Mesothelial cell of epicardium (in vitro differentiated cells): Measurements from ENCODE around the gene MAFF. TPM values are rescaled to one million over a fixed set of nuclear protein-coding genes. Genes with fewer than 3 reads are reported as not detected.

ENCODE experiments used
- DNase-seq, 2 experiments: peaks; one replicate each; pipeline ENCODE4 v3.0.0; 2021; ENCODE audit warnings: low spot score in 2 of 2; ENCODE audit not compliant: unreplicated experiment in 2 of 2
- H3K27ac Mint-ChIP-seq: 2 replicates; pipeline ENCODE4 v1.8.0; 2021; ENCODE audit warnings: mixed read lengths
- H3K27me3 Mint-ChIP-seq: 2 replicates; pipeline ENCODE4 v1.8.0; 2021; ENCODE audit warnings: low read depth, mixed read lengths
- H3K36me3 Mint-ChIP-seq: 2 replicates; pipeline ENCODE4 v1.8.0; 2021; ENCODE audit warnings: mixed read lengths
- H3K4me1 Mint-ChIP-seq: 2 replicates; pipeline ENCODE4 v1.8.0; 2021; ENCODE audit warnings: mixed read lengths
- H3K4me3 Mint-ChIP-seq: 2 replicates; pipeline ENCODE4 v1.8.0; 2021; ENCODE audit warnings: mild to moderate bottlenecking, moderate library complexity, mixed read lengths
- H3K9me3 Mint-ChIP-seq: 2 replicates; pipeline ENCODE4 v1.8.0; 2021; ENCODE audit warnings: mixed read lengths
- CTCF ChIP-seq: fragments of 200-600 bp; sonication (generic); IDR thresholded peaks from one replicate; pipeline ENCODE4 v1.5.0; 2021; ENCODE audit warnings: antibody characterized with exemption; ENCODE audit not compliant: unreplicated experiment
- total RNA-seq: library from RNA; stranded (reverse); gene quantifications from 3 replicates; pipeline ENCODE4 v1.2.1, GENCODE V29; 2021

Gene MAFF
- total RNA-seq, 1 donor from 2014 or later: 33.4 TPM

DNA sequence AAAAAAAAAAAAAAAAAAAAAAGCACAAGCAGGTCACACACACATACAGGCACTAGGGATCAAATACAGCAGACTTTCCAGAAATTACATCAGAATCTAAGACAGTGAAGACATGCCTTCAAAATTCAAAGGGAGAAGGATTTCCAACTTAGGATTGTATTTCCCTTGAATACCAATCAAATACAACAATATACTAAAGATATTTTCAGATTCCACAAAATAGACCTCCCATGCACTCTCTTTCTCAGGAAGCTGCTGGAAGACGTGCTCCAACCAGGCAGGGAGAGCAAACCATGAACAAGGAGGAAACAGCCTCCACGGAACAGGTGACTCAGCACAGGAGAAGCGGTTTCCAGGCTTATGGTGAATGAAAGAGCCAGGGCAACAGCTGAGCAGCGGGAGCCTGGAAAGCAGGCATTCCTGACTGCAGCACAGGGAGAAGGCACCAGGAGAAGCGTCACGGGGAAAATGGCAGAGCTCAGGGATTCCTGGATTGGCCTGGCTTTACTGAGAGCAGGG, 39.0 kb downstream of the MAFF start:
- Mint-ChIP-seq H3K4me1 (peaks cover 29% of the 10 kb centered on the region), H3K4me3 (no peak overlapping the region), H3K36me3 (peaks cover 16% of the 10 kb centered on the region), H3K9me3 (no peaks in the 10 kb centered on the region), H3K27ac (peak overlapping the region; percentile 64), H3K27me3 (no peaks in the 10 kb centered on the region)
- no peak for TF ChIP-seq CTCF
- DNase-seq: no peak

DNA sequence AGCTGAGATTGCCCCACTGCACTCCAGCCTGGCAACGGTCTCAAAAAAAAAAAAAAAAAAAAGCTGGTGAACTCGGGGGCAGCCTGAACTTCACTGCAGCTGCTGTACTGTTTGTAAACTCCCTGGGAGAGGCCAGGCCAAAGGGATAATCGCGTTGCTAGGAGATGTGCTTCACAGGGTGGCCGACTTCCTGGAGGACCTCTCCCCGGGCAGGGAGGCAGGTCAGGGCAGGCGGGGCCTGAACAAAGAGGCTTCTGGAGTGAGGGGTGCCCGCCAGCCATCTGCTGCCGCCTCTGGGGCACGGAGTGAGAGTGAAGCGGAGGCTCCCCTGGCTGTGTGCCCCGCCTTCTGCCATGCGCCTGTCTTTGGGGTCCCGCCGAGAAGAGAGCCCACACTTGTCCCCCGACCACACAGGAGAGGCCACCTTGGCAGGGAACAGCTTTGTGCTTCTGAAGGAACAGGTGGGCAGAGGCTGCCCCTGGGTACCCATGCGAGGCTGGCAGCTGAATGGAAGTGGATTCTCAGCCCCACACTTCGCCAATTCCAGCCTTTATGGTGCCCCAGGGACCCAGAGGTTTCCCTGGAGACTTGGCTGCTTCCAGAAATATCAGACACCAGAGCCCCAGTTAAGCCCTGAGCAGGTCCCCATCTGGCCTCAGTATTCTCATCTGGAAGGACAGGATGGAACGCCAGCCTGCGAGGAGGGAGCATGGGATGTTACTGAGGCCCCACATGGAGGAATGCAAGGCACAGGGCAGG, 41.4 kb downstream of the MAFF start:
- peaks cover 20% of the 10 kb centered on the region for H3K4me1 Mint-ChIP-seq
- no peak for DNase-seq

GRCh38 chr22:38244106-38244505, 42.3 kb downstream of the MAFF start:
- Mint-ChIP-seq H3K27me3 (no peaks in the 10 kb centered on the region), H3K4me1 (peaks cover 13% of the 10 kb centered on the region), H3K27ac (no peak overlapping the region), H3K9me3 (no peaks in the 10 kb centered on the region), H3K36me3 (peaks cover 18% of the 10 kb centered on the region), H3K4me3 (no peak overlapping the region)
- no peak for DNase-seq
- no peak for TF ChIP-seq CTCF

More for the DNA sequence above, 41.4 kb downstream of the MAFF start:
- peaks cover 13% of the 10 kb centered on the region for H3K36me3 Mint-ChIP-seq
- no peaks in the 10 kb centered on the region for H3K9me3 Mint-ChIP-seq
- H3K4me3 Mint-ChIP-seq: no peak overlapping the region
- H3K27ac Mint-ChIP-seq: no peak overlapping the region
- H3K27me3 Mint-ChIP-seq: no peaks in the 10 kb centered on the region
- TF ChIP-seq CTCF: no peak

GRCh38 chr22:38246046-38246658, 44.4 kb downstream of the MAFF start:
- Mint-ChIP-seq H3K9me3 (no peaks in the 10 kb centered on the region), H3K4me3 (no peak overlapping the region), H3K27ac (no peak overlapping the region), H3K4me1 (peaks cover 6% of the 10 kb centered on the region), H3K27me3 (no peaks in the 10 kb centered on the region), H3K36me3 (peaks cover 18% of the 10 kb centered on the region)
- no peak for TF ChIP-seq CTCF
- DNase-seq: no peak

DNA sequence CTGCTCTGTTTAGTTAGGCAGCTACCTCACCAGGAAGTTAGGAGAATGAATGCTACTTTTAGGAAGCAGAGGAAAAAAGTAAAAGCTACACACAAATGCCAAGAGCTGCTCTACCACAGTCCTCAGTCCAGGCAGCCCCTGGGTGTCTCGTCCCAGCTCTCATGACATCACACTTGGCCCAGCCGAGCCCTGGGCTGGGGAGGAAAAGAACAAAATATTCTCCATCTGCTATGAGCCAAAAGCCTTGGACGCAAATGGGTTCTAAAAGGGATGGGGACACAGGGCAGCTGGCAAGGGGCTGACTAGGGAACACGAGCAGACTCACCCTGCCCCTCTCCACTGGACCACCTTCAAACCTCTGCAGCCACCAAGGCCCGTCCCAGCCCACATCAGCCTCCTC, 44.9 kb downstream of the MAFF start:
- TF ChIP-seq CTCF: no peak
- H3K4me3 Mint-ChIP-seq: no peak overlapping the region
- peaks cover 6% of the 10 kb centered on the region for H3K4me1 Mint-ChIP-seq
- H3K27ac Mint-ChIP-seq: no peak overlapping the region
- peaks cover 17% of the 10 kb centered on the region for H3K36me3 Mint-ChIP-seq
- no peak for DNase-seq
- H3K9me3 Mint-ChIP-seq: no peaks in the 10 kb centered on the region
- H3K27me3 Mint-ChIP-seq: no peaks in the 10 kb centered on the region
